ENCODE measurements around the gene CRTC3.

DNA sequence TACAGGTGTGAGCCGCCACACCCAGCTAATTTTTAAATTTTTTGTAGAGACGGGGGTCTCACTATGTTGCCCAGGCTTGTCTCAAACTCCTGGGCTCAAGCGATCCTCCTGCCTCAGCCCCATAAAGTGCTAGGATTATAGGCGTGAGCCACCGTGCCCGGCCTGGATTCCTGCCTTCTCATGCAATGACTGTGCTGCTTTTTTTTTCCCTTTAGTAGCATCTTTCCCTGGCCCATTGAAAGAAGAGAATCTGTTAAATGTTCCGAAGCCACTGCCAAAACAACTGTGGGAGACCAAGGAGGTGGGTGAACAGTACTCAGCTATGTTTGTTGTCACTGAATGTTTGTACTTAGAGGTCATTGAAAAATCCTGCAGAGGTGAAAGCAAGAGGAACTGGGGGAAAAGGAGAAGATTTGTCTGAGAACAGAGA lies 88.0 kb downstream of the CRTC3 start:
- TF ChIP-seq, protein P1, sequence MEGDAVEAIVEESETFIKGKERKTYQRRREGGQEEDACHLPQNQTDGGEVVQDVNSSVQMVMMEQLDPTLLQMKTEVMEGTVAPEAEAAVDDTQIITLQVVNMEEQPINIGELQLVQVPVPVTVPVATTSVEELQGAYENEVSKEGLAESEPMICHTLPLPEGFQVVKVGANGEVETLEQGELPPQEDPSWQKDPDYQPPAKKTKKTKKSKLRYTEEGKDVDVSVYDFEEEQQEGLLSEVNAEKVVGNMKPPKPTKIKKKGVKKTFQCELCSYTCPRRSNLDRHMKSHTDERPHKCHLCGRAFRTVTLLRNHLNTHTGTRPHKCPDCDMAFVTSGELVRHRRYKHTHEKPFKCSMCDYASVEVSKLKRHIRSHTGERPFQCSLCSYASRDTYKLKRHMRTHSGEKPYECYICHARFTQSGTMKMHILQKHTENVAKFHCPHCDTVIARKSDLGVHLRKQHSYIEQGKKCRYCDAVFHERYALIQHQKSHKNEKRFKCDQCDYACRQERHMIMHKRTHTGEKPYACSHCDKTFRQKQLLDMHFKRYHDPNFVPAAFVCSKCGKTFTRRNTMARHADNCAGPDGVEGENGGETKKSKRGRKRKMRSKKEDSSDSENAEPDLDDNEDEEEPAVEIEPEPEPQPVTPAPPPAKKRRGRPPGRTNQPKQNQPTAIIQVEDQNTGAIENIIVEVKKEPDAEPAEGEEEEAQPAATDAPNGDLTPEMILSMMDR (IDR thresholded peaks at IDR 0.05; ENCODE audit: low read depth, low read length, missing input control), result no peak
- no peak for TF ChIP-seq JUND (IDR thresholded peaks at IDR 0.05)
- TF ChIP-seq, protein P2, sequence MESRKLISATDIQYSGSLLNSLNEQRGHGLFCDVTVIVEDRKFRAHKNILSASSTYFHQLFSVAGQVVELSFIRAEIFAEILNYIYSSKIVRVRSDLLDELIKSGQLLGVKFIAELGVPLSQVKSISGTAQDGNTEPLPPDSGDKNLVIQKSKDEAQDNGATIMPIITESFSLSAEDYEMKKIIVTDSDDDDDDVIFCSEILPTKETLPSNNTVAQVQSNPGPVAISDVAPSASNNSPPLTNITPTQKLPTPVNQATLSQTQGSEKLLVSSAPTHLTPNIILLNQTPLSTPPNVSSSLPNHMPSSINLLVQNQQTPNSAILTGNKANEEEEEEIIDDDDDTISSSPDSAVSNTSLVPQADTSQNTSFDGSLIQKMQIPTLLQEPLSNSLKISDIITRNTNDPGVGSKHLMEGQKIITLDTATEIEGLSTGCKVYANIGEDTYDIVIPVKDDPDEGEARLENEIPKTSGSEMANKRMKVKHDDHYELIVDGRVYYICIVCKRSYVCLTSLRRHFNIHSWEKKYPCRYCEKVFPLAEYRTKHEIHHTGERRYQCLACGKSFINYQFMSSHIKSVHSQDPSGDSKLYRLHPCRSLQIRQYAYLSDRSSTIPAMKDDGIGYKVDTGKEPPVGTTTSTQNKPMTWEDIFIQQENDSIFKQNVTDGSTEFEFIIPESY (IDR thresholded peaks at IDR 0.05), result no peak
- TF ChIP-seq RAD21 (IDR thresholded peaks at IDR 0.05), result no peak
- TF ChIP-seq, protein P3, sequence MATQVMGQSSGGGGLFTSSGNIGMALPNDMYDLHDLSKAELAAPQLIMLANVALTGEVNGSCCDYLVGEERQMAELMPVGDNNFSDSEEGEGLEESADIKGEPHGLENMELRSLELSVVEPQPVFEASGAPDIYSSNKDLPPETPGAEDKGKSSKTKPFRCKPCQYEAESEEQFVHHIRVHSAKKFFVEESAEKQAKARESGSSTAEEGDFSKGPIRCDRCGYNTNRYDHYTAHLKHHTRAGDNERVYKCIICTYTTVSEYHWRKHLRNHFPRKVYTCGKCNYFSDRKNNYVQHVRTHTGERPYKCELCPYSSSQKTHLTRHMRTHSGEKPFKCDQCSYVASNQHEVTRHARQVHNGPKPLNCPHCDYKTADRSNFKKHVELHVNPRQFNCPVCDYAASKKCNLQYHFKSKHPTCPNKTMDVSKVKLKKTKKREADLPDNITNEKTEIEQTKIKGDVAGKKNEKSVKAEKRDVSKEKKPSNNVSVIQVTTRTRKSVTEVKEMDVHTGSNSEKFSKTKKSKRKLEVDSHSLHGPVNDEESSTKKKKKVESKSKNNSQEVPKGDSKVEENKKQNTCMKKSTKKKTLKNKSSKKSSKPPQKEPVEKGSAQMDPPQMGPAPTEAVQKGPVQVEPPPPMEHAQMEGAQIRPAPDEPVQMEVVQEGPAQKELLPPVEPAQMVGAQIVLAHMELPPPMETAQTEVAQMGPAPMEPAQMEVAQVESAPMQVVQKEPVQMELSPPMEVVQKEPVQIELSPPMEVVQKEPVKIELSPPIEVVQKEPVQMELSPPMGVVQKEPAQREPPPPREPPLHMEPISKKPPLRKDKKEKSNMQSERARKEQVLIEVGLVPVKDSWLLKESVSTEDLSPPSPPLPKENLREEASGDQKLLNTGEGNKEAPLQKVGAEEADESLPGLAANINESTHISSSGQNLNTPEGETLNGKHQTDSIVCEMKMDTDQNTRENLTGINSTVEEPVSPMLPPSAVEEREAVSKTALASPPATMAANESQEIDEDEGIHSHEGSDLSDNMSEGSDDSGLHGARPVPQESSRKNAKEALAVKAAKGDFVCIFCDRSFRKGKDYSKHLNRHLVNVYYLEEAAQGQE (IDR thresholded peaks at IDR 0.05), result no peak
- no peak for TF ChIP-seq YY1 (IDR thresholded peaks at IDR 0.05)
- no peak for TF ChIP-seq TAF1 (conservative IDR thresholded peaks at IDR 0.05)
- no peak for TF ChIP-seq ATF3 (IDR thresholded peaks at IDR 0.05)
- TF ChIP-seq MAX (IDR thresholded peaks at IDR 0.05), result no peak
- TF ChIP-seq GABPA (IDR thresholded peaks at IDR 0.05 in 1 of 2, conservative IDR thresholded peaks at IDR 0.05 in 1 of 2), result no peak
- no peak for TF ChIP-seq SP1 (IDR thresholded peaks at IDR 0.05)
- TF ChIP-seq EGR1 (IDR thresholded peaks at IDR 0.05; ENCODE audit: low read depth in 2 of 2), result no peak
- TF ChIP-seq FOXA2 (IDR thresholded peaks at IDR 0.05), result no peak
- no peak for TF ChIP-seq HNF4G (IDR thresholded peaks at IDR 0.05)
